ENCODE measurements around the gene STUM. TPM values are rescaled to one million over a fixed set of nuclear protein-coding genes. Genes with fewer than 3 reads are reported as not detected.

Gene STUM
- total RNA-seq, 1 donor, result not detected

DNA sequence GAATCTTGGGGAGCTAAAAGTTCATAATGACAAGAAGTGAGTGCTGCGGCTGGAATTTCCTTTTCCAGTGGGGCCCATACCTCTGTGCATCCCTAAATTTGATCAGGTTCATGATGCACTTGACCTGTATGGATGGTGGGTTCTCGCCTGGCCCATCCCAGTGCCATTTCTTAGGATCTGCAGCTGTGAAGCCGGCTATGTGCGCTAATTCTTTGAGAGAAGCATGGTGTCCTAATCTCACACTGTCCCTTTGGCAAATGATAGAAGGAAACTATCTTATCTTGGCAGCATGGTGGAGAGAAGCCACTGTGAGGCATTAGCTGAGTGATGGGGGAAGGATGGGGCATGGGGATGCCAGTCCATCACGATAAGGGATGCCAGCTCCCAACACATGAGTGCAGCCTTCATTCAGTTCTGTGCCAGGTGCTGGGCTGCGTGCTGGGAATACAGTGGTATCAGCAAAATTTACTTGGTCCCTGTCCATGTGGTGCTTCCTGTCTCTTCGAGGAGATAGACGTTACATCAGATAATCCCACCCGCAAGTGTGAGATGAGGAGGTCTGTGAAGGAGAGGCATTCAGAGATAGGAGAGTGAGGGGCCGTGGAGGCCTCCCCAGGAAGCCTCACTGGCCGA lies 30.5 kb downstream of the STUM start:
- Histone ChIP-seq H3K4me3 (ENCODE audit: low read length) (no peak overlapping the region), H3K4me1 (ENCODE audit: insufficient read depth, low read length) (no peaks in the 10 kb centered on the region), H3K9me3 (ENCODE audit: low read depth, low read length) (no peaks in the 10 kb centered on the region), H3K27me3 (ENCODE audit: insufficient read depth, low read length) (no peaks in the 10 kb centered on the region)

DNA sequence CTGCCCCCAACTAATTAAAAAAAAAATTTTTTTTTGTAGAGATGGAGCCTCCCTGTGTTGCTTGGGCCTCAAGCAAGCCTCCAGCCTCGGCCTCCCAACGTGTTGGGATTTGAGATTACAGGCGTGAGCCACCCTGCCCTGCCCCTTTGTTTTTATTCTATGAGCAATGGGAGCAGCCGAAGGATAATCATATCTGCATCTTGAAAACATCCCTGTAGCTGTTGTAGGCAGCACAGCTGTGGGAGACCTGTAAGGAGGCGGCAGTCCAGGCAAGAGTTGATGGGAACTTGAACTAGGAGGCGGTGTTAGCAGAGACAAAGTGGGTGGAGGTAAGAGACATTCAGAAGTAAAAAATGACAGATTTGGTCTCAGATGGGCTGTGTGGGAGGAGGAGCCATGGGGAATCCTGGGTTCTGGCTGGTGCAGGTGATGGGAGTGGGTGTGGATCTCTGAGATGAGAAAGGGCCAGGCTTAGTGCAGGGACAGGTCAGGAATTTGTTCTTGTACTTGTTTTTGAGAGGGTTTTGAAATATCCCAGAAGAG lies 31.3 kb downstream of the STUM start:
- no peaks in the 10 kb centered on the region for H3K4me1 ChIP-seq (ENCODE audit: insufficient read depth, low read length)
- H3K9me3 ChIP-seq (ENCODE audit: low read depth, low read length), result no peaks in the 10 kb centered on the region
- no peaks in the 10 kb centered on the region for H3K27me3 ChIP-seq (ENCODE audit: insufficient read depth, low read length)
- H3K4me3 ChIP-seq (ENCODE audit: low read length), result no peak overlapping the region

DNA sequence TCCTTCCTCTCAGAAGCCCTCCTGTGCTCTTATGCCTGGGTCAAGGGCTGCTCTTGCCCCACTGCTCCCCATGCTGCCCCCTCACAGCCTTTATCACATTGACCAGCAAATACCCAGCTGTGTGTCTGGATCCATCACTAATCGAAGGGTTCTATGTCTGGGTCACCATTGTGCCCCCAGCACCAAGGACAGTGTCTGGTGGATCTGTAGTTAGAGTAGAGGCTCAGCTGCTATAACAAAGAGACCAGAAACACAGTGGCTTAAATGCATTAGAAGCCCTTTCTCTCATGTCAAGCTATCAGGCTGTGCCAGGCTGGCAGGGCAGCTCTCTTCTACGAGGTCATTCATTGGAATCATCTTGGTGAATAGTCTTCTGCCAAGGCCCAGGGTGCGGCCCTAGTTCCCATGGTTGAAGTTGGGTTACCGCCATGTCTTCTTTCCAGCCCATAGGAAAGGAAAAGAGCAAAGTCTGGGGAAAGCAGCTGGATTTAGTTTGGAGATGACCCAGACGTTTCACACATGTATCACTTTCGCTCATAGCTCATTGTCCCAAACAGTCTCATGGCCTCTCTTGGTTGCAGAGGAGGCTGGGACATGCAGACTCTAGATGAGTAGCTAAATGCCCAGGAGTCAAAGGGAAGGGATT lies 32.2 kb downstream of the STUM start:
- Histone ChIP-seq H3K4me1 (ENCODE audit: insufficient read depth, low read length) (no peaks in the 10 kb centered on the region), H3K9me3 (ENCODE audit: low read depth, low read length) (no peaks in the 10 kb centered on the region), H3K4me3 (ENCODE audit: low read length) (no peak overlapping the region), H3K27me3 (ENCODE audit: insufficient read depth, low read length) (no peaks in the 10 kb centered on the region)

DNA sequence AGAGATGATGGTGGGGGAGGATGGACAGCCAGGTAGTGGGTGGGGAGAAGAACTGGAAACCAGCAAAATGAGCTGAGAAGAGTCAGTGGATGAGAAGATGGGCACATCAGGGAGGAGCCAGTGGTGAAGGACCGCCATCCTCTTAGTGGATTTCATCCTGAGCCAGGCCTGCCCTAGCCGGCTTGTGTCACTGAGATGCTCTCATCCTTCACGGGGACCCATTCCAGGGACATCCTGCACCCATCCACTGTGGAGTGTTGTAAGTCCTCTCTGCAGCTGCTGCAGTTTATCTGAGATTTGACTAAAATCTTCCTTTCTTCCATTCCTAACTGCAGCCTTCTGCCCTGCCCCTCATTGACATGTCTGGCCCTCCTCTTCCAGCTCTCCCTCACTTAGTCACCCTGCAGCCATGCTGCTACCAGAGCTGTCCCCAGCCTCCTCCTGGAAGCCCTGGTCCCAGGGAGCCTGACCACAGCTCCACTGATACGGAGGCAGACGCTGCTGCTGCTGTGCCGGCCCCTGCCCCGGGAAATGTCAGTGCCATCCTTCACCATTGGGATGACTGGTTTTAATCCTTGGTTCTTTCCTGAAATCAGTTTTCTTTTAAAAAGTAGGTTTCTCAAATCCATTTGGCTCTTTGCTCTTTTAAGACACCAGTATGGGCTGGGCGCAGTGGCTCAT lies 33.2 kb downstream of the STUM start:
- no peaks in the 10 kb centered on the region for H3K4me1 ChIP-seq (ENCODE audit: insufficient read depth, low read length)
- H3K4me3 ChIP-seq (ENCODE audit: low read length), result no peak overlapping the region
- H3K27me3 ChIP-seq (ENCODE audit: insufficient read depth, low read length), result no peaks in the 10 kb centered on the region
- no peaks in the 10 kb centered on the region for H3K9me3 ChIP-seq (ENCODE audit: low read depth, low read length)

DNA sequence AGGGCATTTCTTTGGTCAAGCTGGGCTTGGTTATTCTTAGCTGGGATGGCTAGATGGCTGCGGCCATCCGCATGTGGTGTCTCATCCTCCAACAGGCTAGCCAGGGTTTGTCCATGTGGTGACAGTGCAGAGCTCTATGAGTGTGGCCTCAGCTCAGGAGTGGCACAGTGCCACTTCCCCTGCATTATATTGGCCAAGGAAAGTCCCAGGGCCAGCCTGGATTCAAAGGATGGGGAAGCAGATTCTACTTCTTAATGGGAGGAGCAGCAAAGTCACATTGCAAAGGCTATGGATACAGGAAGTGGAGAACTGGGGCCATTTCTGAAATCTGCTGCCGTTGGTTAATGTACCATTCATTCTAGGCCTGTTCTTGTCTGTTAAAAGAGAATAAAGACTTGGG lies 34.4 kb downstream of the STUM start:
- H3K4me1 ChIP-seq (ENCODE audit: insufficient read depth, low read length), result peaks cover under 1% of the 10 kb centered on the region
- H3K9me3 ChIP-seq (ENCODE audit: low read depth, low read length), result no peaks in the 10 kb centered on the region
- no peaks in the 10 kb centered on the region for H3K27me3 ChIP-seq (ENCODE audit: insufficient read depth, low read length)
- no peak overlapping the region for H3K4me3 ChIP-seq (ENCODE audit: low read length)

DNA sequence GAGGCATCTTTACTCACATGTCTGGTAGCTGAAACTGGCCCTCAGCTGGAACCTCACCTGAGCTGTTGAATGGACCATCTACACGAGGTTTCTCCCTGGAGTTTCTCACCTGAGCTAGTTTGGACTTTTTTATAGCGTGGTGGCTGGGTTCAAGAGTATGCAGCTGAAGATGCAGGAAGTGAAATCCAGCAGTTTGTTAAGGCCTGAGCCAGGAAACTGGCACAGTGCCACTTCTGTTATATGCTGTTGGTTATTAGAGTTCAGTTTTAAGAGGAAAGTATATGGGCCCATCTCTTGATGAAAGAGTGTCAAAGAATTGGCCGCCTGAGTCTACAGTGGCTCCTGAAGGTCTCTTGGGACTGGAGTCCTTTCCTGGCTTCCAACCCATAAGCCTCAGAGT lies 35.6 kb downstream of the STUM start:
- Histone ChIP-seq H3K4me1 (ENCODE audit: insufficient read depth, low read length) (peaks cover 9% of the 10 kb centered on the region), H3K9me3 (ENCODE audit: low read depth, low read length) (no peaks in the 10 kb centered on the region), H3K27me3 (ENCODE audit: insufficient read depth, low read length) (no peaks in the 10 kb centered on the region), H3K4me3 (ENCODE audit: low read length) (no peak overlapping the region)

DNA sequence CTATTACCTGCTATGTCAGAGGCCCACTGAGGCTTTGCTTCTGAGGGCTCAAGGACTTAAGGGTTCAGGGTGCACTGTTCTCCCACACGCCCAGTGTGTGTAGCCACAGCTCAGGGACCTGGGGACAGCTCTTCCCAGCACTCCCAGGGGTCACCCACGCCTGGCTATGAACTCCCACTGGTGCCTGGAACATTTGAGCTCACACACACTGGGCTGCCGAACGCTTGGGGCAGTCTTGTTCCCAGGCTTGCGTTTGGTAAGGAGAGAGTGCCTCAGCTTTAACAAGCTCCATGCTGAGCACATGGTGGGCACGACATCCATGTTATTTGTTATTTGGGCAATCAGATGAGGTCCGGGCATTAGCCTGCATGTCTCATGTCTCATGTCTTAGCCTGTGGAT lies 37.6 kb downstream of the STUM start:
- Histone ChIP-seq H3K4me1 (ENCODE audit: insufficient read depth, low read length) (peaks cover 9% of the 10 kb centered on the region), H3K4me3 (ENCODE audit: low read length) (no peak overlapping the region), H3K27me3 (ENCODE audit: insufficient read depth, low read length) (no peaks in the 10 kb centered on the region), H3K9me3 (ENCODE audit: low read depth, low read length) (no peaks in the 10 kb centered on the region)

DNA sequence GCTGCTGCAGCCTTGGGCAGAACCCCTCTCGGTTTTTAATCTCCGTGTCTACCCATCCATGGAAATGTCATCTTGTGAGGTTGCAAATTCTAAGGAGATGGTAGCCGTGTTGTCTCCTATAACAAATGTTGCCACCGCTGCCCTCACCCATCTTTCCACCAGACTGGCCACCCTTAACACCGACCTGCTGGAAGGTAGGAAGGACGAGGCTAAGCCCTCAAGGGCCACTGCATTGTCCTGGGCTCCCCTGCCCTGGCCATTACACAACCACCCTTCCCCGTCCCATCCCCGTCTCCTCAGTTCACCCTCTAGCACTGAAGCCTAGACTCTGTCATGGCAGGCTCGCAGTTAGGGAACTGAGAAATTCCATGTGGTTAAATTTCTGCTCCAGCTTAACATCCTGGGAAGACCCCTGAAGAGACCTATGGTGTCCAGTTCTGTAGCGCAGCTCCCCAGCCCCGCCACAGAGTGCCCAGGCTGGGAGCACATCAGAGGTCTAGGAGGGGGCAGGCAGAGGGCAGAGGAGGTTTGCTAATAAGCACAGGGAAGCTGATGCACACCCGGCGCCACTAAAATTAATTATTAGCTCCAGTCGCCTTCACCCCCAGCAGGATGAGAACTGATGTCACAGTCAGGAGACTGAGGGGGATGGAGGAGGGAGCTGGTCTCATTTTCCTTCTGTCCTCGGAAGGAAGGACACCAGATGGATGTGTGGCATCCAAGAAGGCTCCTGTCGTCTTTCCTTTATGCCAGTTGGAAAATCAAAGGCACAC lies 38.3 kb downstream of the STUM start:
- Histone ChIP-seq H3K27me3 (ENCODE audit: insufficient read depth, low read length) (no peaks in the 10 kb centered on the region), H3K4me1 (ENCODE audit: insufficient read depth, low read length) (peaks cover 9% of the 10 kb centered on the region)

DNA sequence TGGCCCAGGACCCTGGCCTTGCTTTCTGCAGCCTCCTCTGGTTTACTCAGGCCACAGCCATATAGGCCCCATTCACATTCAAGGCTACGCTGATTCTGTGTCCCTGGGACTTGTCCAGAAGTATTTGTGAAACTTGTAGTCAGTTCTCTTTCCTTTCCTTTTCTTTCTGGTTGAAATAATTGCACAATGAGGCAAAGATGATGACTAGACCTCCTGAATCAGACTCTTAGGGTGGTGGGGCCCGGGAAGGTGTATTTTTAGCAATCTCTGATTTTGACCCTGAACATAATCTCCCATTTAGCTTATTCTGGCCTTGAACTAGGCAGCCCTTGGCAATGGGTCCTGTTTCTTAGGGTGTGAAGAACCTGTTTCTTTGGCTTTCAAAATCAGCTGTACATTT lies 39.9 kb downstream of the STUM start:
- no peaks in the 10 kb centered on the region for H3K27me3 ChIP-seq (ENCODE audit: insufficient read depth, low read length)
- H3K9me3 ChIP-seq (ENCODE audit: low read depth, low read length), result no peaks in the 10 kb centered on the region
- H3K4me3 ChIP-seq (ENCODE audit: low read length), result no peak overlapping the region
- peaks cover 9% of the 10 kb centered on the region for H3K4me1 ChIP-seq (ENCODE audit: insufficient read depth, low read length)

More for the DNA sequence above, 38.3 kb downstream of the STUM start:
- Histone ChIP-seq H3K9me3 (ENCODE audit: low read depth, low read length) (no peaks in the 10 kb centered on the region), H3K4me3 (ENCODE audit: low read length) (no peak overlapping the region)

DNA sequence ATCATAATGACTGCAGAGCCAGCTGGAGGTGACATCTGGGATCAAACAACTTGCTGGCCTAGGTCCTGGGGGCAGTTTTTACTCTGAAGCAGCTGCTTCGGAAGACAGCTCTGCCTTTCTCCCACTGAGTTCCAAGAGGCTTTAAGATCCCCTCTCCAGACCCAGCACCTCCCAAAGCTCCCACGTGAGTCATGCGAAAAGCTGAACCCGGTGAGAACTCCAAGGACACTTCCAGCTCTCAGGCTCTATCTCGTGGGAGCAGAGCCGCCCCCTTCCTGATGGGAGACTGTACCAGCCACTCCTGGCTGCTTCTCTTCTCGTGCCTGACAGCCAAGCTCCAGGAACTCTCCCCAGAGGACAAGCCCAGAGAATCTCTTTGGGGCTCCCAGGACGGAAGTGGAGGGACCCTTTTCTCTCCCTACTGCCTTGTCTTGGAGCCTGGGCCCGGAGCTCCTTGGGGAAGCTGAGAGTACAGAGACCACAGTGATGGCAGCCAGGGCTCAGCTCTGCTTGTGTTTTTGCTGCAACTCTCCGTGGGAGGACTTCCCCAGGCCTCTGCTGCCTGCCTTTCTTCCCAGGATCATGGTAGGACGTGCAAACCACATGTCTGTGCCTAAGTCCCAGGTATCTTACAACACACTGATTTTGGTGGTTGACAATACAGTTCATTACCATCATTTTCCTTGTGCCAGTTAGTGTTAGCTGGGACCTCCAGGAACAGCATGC lies 40.6 kb downstream of the STUM start:
- Histone ChIP-seq H3K9me3 (ENCODE audit: low read depth, low read length) (no peaks in the 10 kb centered on the region), H3K4me3 (ENCODE audit: low read length) (no peak overlapping the region), H3K4me1 (ENCODE audit: insufficient read depth, low read length) (peaks cover 9% of the 10 kb centered on the region), H3K27me3 (ENCODE audit: insufficient read depth, low read length) (no peaks in the 10 kb centered on the region)

DNA sequence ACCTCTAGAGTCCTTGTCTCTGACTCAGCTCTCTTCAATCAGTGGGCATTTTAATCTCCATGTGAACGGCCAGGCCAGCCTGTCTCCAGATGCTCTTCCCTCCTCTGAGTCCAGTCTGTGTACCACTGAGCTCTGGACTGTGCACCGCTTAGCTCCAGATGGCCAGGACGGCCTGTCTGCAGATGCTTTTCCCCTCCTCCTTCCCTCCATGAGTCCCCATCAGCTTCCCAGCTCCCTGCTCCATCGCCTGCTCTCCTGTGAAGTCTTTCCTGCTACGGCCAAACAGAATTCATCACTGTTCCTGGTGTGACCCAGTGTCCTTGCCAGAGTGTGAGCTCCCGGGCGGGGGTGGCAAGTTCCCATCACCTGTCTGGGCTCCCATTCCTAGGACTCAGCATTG lies 42.0 kb downstream of the STUM start:
- H3K4me3 ChIP-seq (ENCODE audit: low read length), result no peak overlapping the region
- peaks cover 9% of the 10 kb centered on the region for H3K4me1 ChIP-seq (ENCODE audit: insufficient read depth, low read length)
- H3K9me3 ChIP-seq (ENCODE audit: low read depth, low read length), result no peaks in the 10 kb centered on the region
- H3K27me3 ChIP-seq (ENCODE audit: insufficient read depth, low read length), result no peaks in the 10 kb centered on the region

DNA sequence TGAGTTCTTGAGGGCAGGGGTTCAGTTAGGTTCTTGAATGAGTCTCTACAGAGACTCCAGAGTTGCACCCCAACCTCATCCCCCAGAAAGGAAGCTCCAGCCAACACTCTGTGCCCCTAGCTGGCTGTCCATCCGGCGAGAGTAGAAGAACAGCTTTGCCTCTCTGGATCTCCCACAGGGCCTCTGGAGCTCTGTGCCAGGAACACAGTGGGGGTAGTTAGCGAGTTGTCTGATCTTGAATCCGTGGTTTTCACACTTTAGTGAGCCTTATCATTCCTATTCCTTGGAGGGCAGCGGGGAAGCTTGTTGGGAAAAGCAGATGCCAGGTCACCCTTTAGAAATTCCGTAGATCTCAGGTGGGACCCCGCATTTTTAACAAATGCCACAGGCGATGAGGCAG lies 45.0 kb downstream of the STUM start:
- Histone ChIP-seq H3K27me3 (ENCODE audit: insufficient read depth, low read length) (no peaks in the 10 kb centered on the region), H3K4me3 (ENCODE audit: low read length) (no peak overlapping the region), H3K9me3 (ENCODE audit: low read depth, low read length) (no peaks in the 10 kb centered on the region), H3K4me1 (ENCODE audit: insufficient read depth, low read length) (peaks cover 3% of the 10 kb centered on the region)

DNA sequence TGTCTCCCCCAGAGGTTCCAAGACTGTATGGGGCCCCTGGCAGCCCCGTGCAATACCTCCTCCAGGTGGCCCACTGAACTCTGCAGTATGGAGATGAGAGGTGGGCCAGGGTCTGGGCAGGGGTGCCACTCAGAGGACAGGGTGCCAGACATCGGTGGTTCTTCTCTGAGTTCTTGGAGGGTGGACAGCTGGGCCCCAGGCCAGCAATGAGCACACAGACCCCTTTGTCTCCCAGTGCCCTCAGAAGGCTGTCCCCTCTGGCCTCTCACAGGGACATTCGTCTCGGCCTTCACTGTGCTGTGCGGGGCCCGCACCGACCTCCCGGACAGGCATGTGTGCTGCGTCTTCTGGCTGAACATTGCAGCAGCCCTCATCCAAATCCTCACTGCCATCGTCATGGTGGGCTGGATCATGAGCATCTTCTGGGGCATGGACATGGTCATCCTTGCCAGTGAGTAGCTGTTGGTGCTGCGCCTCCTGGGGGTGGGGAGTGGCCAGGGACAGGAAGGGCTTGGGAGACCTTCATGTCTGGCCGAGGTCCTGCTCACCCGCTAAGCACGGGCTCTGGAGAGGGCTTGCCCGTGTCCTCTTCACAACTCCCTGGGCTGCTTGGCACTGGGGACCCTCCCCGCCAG lies 48.1 kb downstream of the STUM start:
- Histone ChIP-seq H3K9me3 (ENCODE audit: low read depth, low read length) (no peaks in the 10 kb centered on the region), H3K4me3 (ENCODE audit: low read length) (no peak overlapping the region), H3K27me3 (ENCODE audit: insufficient read depth, low read length) (no peaks in the 10 kb centered on the region), H3K4me1 (ENCODE audit: insufficient read depth, low read length) (no peaks in the 10 kb centered on the region)

All from mononuclear cell (primary cell).